ENCODE data around the gene RERE. TPM values are rescaled to one million over a fixed set of nuclear protein-coding genes. Genes with fewer than 3 reads are reported as not detected.

Gene RERE
- total and polyA plus RNA-seq, 4 donors, result 26.8 to 133 (median 82.7) TPM

- no peak overlapping the region for H3K4me3 ChIP-seq (ENCODE audit: low read length in 2 of 2)
- ATAC-seq (ENCODE audit: low FRiP score) (no peak), DNase-seq (no peak)
- no peak overlapping the region for H3K27ac ChIP-seq (ENCODE audit: low read depth in 1 of 2, low read length in 2 of 2)
- H3K27me3 ChIP-seq (ENCODE audit: control insufficient read depth in 1 of 2, insufficient read depth in 2 of 2, low read length in 1 of 2), result no peaks in the 10 kb centered on the region
- no peaks in the 10 kb centered on the region for H3K9me3 ChIP-seq (ENCODE audit: control insufficient read depth, low read length)
- 54 to 59% methylated on average over 6 of the region's 6 CpGs for WGBS, 2 donors
- intact Hi-C loops (cut with DNase I), result no loop called here
- no peaks in the 10 kb centered on the region for H3K36me3 ChIP-seq (ENCODE audit: control insufficient read depth in 1 of 2, insufficient read depth in 2 of 2, low read length in 1 of 2)
- peaks cover 0 to 3% of the 10 kb centered on the region in 2 donors for H3K4me1 ChIP-seq (ENCODE audit: control insufficient read depth in 1 of 2, insufficient read depth in 2 of 2, low read length in 2 of 2)
Observed at GRCh38 chr1:8551613-8552489, 265.6 kb downstream of the RERE start.

GRCh38 chr1:8551057-8551456 lies 266.4 kb downstream of the RERE start:
- intact Hi-C loops (cut with DNase I), result no loop called here
- 87 to 91% methylated on average over 3 of the region's 3 CpGs for WGBS, 2 donors
- DNase-seq (no peak), ATAC-seq (ENCODE audit: low FRiP score) (no peak)
- Histone ChIP-seq H3K36me3 (ENCODE audit: control insufficient read depth in 1 of 2, insufficient read depth in 2 of 2, low read length in 1 of 2) (no peaks in the 10 kb centered on the region), H3K4me1 (ENCODE audit: control insufficient read depth in 1 of 2, insufficient read depth in 2 of 2, low read length in 2 of 2) (peaks cover 0 to 3% of the 10 kb centered on the region in 2 donors), H3K4me3 (ENCODE audit: low read length in 2 of 2) (no peak overlapping the region), H3K27me3 (ENCODE audit: control insufficient read depth in 1 of 2, insufficient read depth in 2 of 2, low read length in 1 of 2) (no peaks in the 10 kb centered on the region), H3K27ac (ENCODE audit: low read depth in 1 of 2, low read length in 2 of 2) (no peak overlapping the region), H3K9me3 (ENCODE audit: control insufficient read depth, low read length) (no peaks in the 10 kb centered on the region)

GRCh38 chr1:8547791-8548190 lies 269.6 kb downstream of the RERE start:
- Histone ChIP-seq H3K4me3 (ENCODE audit: low read length in 2 of 2) (no peak overlapping the region), H3K4me1 (ENCODE audit: control insufficient read depth in 1 of 2, insufficient read depth in 2 of 2, low read length in 2 of 2) (no peaks in the 10 kb centered on the region), H3K27me3 (ENCODE audit: control insufficient read depth in 1 of 2, insufficient read depth in 2 of 2, low read length in 1 of 2) (no peaks in the 10 kb centered on the region), H3K9me3 (ENCODE audit: control insufficient read depth, low read length) (no peaks in the 10 kb centered on the region), H3K27ac (ENCODE audit: low read depth in 1 of 2, low read length in 2 of 2) (no peak overlapping the region), H3K36me3 (ENCODE audit: control insufficient read depth in 1 of 2, insufficient read depth in 2 of 2, low read length in 1 of 2) (no peaks in the 10 kb centered on the region)
- no peak for ATAC-seq (ENCODE audit: low FRiP score)
- 90 to 92% methylated on average over 4 of the region's 4 CpGs for whole genome bisulfite sequencing, 2 donors
- intact Hi-C loops (cut with DNase I), result no loop called here
- DNase-seq, result no peak

GRCh38 chr1:8545078-8545477 lies 272.4 kb downstream of the RERE start:
- H3K9me3 ChIP-seq (ENCODE audit: control insufficient read depth, low read length), result no peaks in the 10 kb centered on the region
- H3K4me3 ChIP-seq (ENCODE audit: low read length in 2 of 2), result no peak overlapping the region
- no peaks in the 10 kb centered on the region for H3K4me1 ChIP-seq (ENCODE audit: control insufficient read depth in 1 of 2, insufficient read depth in 2 of 2, low read length in 2 of 2)
- ATAC-seq (ENCODE audit: low FRiP score) (no peak), DNase-seq (no peak)
- intact Hi-C loops (cut with DNase I), result no loop called here
- 94 to 95% methylated on average over 6 of the region's 6 CpGs for WGBS, 2 donors
- no peaks in the 10 kb centered on the region for H3K27me3 ChIP-seq (ENCODE audit: control insufficient read depth in 1 of 2, insufficient read depth in 2 of 2, low read length in 1 of 2)
- H3K36me3 ChIP-seq (ENCODE audit: control insufficient read depth in 1 of 2, insufficient read depth in 2 of 2, low read length in 1 of 2), result no peaks in the 10 kb centered on the region
- H3K27ac ChIP-seq (ENCODE audit: low read depth in 1 of 2, low read length in 2 of 2), result no peak overlapping the region

- Histone ChIP-seq H3K27ac (ENCODE audit: low read depth in 1 of 2, low read length in 2 of 2) (no peak overlapping the region), H3K36me3 (ENCODE audit: control insufficient read depth in 1 of 2, insufficient read depth in 2 of 2, low read length in 1 of 2) (no peaks in the 10 kb centered on the region), H3K4me1 (ENCODE audit: control insufficient read depth in 1 of 2, insufficient read depth in 2 of 2, low read length in 2 of 2) (no peaks in the 10 kb centered on the region), H3K27me3 (ENCODE audit: control insufficient read depth in 1 of 2, insufficient read depth in 2 of 2, low read length in 1 of 2) (no peaks in the 10 kb centered on the region), H3K4me3 (ENCODE audit: low read length in 2 of 2) (no peak overlapping the region), H3K9me3 (ENCODE audit: control insufficient read depth, low read length) (no peaks in the 10 kb centered on the region)
- no peak for DNase-seq
- ATAC-seq (ENCODE audit: low FRiP score), result no peak
- WGBS, 2 donors, result 91 to 94% methylated on average over 1 of the region's 1 CpG
- intact Hi-C loops (cut with DNase I), result no loop called here
Observed at GRCh38 chr1:8544644-8545043, 272.8 kb downstream of the RERE start.

- Histone ChIP-seq H3K27me3 (ENCODE audit: control insufficient read depth in 1 of 2, insufficient read depth in 2 of 2, low read length in 1 of 2) (no peaks in the 10 kb centered on the region), H3K27ac (ENCODE audit: low read depth in 1 of 2, low read length in 2 of 2) (no peak overlapping the region), H3K4me3 (ENCODE audit: low read length in 2 of 2) (no peak overlapping the region), H3K36me3 (ENCODE audit: control insufficient read depth in 1 of 2, insufficient read depth in 2 of 2, low read length in 1 of 2) (no peaks in the 10 kb centered on the region), H3K9me3 (ENCODE audit: control insufficient read depth, low read length) (no peaks in the 10 kb centered on the region), H3K4me1 (ENCODE audit: control insufficient read depth in 1 of 2, insufficient read depth in 2 of 2, low read length in 2 of 2) (no peaks in the 10 kb centered on the region)
- intact Hi-C loops (cut with DNase I), result no loop called here
- ATAC-seq (ENCODE audit: low FRiP score), result no peak
- no peak for DNase-seq
Observed at GRCh38 chr1:8543965-8544364, 273.5 kb downstream of the RERE start.

- DNase-seq (no peak), ATAC-seq (ENCODE audit: low FRiP score) (no peak)
- intact Hi-C loops (cut with DNase I), result no loop called here
- H3K4me1 ChIP-seq (ENCODE audit: control insufficient read depth in 1 of 2, insufficient read depth in 2 of 2, low read length in 2 of 2), result no peaks in the 10 kb centered on the region
- no peaks in the 10 kb centered on the region for H3K36me3 ChIP-seq (ENCODE audit: control insufficient read depth in 1 of 2, insufficient read depth in 2 of 2, low read length in 1 of 2)
- H3K27me3 ChIP-seq (ENCODE audit: control insufficient read depth in 1 of 2, insufficient read depth in 2 of 2, low read length in 1 of 2), result no peaks in the 10 kb centered on the region
- no peak overlapping the region for H3K4me3 ChIP-seq (ENCODE audit: low read length in 2 of 2)
- no peaks in the 10 kb centered on the region for H3K9me3 ChIP-seq (ENCODE audit: control insufficient read depth, low read length)
- H3K27ac ChIP-seq (ENCODE audit: low read depth in 1 of 2, low read length in 2 of 2), result no peak overlapping the region
- WGBS, 2 donors, result 40 to 51% methylated on average over 8 of the region's 8 CpGs
Observed at GRCh38 chr1:8541961-8542521, 275.4 kb downstream of the RERE start.

- ATAC-seq (ENCODE audit: low FRiP score) (no peak), DNase-seq (no peak)
- peak overlapping the region in 1 of 2 donors; percentile 28 for H3K27ac ChIP-seq (ENCODE audit: low read depth in 1 of 2, low read length in 2 of 2)
- WGBS, 2 donors, result 69 to 73% methylated on average over 1 of the region's 1 CpG
- H3K9me3 ChIP-seq (ENCODE audit: control insufficient read depth, low read length), result no peaks in the 10 kb centered on the region
- no peak overlapping the region for H3K4me3 ChIP-seq (ENCODE audit: low read length in 2 of 2)
- no peaks in the 10 kb centered on the region for H3K36me3 ChIP-seq (ENCODE audit: control insufficient read depth in 1 of 2, insufficient read depth in 2 of 2, low read length in 1 of 2)
- no peaks in the 10 kb centered on the region for H3K27me3 ChIP-seq (ENCODE audit: control insufficient read depth in 1 of 2, insufficient read depth in 2 of 2, low read length in 1 of 2)
- intact Hi-C loops (cut with DNase I), result no loop called here
- H3K4me1 ChIP-seq (ENCODE audit: control insufficient read depth in 1 of 2, insufficient read depth in 2 of 2, low read length in 2 of 2), result no peaks in the 10 kb centered on the region
Observed at GRCh38 chr1:8540971-8541370, 276.5 kb downstream of the RERE start.
